ENCODE measurements around the gene PATL2. TPM values are rescaled to one million over a fixed set of nuclear protein-coding genes. Genes with fewer than 3 reads are reported as not detected.
"Not testable (repeated sequence)": the region's sequence is repeated elsewhere in the genome, so short reads cannot be mapped to it uniquely, and the experiment has no call there.

Gene PATL2
- total RNA-seq, 1 experiment from 2014 or later, result 1.2 TPM

GRCh38 chr15:44722011-44722410 is 10.9 kb upstream of the PATL2 start:
- ChIA-PET CTCF (no interaction called here), POLR2A (ENCODE audit: low non-redundant PET) (interaction anchor here (0.7 kb wide), 1 partner anchor 10 kb away, joined by 5 read pairs; the partner anchor contains the start of gene B2M)
- no peak for DNase-seq (ENCODE audit: low spot score)
- Histone ChIP-seq H3K9me3 (ENCODE audit: low read depth, low read length, poor library complexity, severe bottlenecking) (no peaks in the 10 kb centered on the region), H3K36me3 (ENCODE audit: insufficient read depth, low read length, poor library complexity, severe bottlenecking) (peaks cover 21% of the 10 kb centered on the region), H3K4me3 (ENCODE audit: low read depth, low read length, poor library complexity, severe bottlenecking) (no peak overlapping the region), H3K27ac (ENCODE audit: low read depth, low read length, poor library complexity, severe bottlenecking) (peak overlapping the region; percentile 18), H3K27me3 (replicated peaks; ENCODE audit: insufficient read depth, low read depth, low read length, poor library complexity) (no peaks in the 10 kb centered on the region), H3K4me1 (ENCODE audit: insufficient read depth, low read length, poor library complexity, severe bottlenecking) (peaks cover 23% of the 10 kb centered on the region)
- BruUV-seq (replicated peaks), result no TSS peak
- intact Hi-C loops (cut with micrococcal nuclease; ENCODE audit: unreplicated experiment), result loop anchor here (10.0 kb wide), 2 partner anchors 297 to 303 kb away; partner anchors contain the start of genes CTDSPL2 and SORD
- TF ChIP-seq EZH2 (IDR thresholded peaks at IDR 0.05; ENCODE audit: borderline replicate concordance, low read depth, low read length, poor library complexity, severe bottlenecking), result no peak
- no peak for TF ChIP-seq CTCF (conservative IDR thresholded peaks at IDR 0.05; ENCODE audit: low read depth, low read length)

- Histone ChIP-seq H3K36me3 (ENCODE audit: insufficient read depth, low read length, poor library complexity, severe bottlenecking) (peaks cover 35% of the 10 kb centered on the region), H3K4me3 (ENCODE audit: low read depth, low read length, poor library complexity, severe bottlenecking) (no peak overlapping the region), H3K4me1 (ENCODE audit: insufficient read depth, low read length, poor library complexity, severe bottlenecking) (peaks cover 15% of the 10 kb centered on the region), H3K9me3 (ENCODE audit: low read depth, low read length, poor library complexity, severe bottlenecking) (no peaks in the 10 kb centered on the region), H3K27me3 (replicated peaks; ENCODE audit: insufficient read depth, low read depth, low read length, poor library complexity) (no peaks in the 10 kb centered on the region), H3K27ac (ENCODE audit: low read depth, low read length, poor library complexity, severe bottlenecking) (no peak overlapping the region)
- DNase-seq (ENCODE audit: low spot score), result no peak
- ChIA-PET CTCF (no interaction called here), POLR2A (ENCODE audit: low non-redundant PET) (interaction anchor here (0.6 kb wide), 1 partner anchor 698 kb away, joined by 4 read pairs; no protein-coding TSS in a partner anchor)
- no TSS peak for BruUV-seq (replicated peaks)
- intact Hi-C loops (cut with micrococcal nuclease; ENCODE audit: unreplicated experiment), result loop anchor here (10.0 kb wide), 2 partner anchors 296 to 304 kb away; partner anchors contain the start of genes CTDSPL2 and SORD
- TF ChIP-seq CTCF (conservative IDR thresholded peaks at IDR 0.05; ENCODE audit: low read depth, low read length) (no peak), EZH2 (IDR thresholded peaks at IDR 0.05; ENCODE audit: borderline replicate concordance, low read depth, low read length, poor library complexity, severe bottlenecking) (no peak)
Observed at GRCh38 chr15:44720460-44721176, 9.5 kb upstream of the PATL2 start.

GRCh38 chr15:44720000-44720435 is 8.9 kb upstream of the PATL2 start:
- intact Hi-C loops (cut with micrococcal nuclease; ENCODE audit: unreplicated experiment), result loop anchor here (10.0 kb wide), 2 partner anchors 295 to 305 kb away; partner anchors contain the start of genes CTDSPL2 and SORD
- CTCF ChIA-PET, result not testable (repeated sequence)

More at GRCh38 chr15:44720000-44720435, 8.9 kb upstream of the PATL2 start:
- H3K9me3 ChIP-seq (ENCODE audit: low read depth, low read length, poor library complexity, severe bottlenecking); BruUV-seq (replicated peaks); POLR2A ChIA-PET (ENCODE audit: low non-redundant PET); H3K27ac ChIP-seq (ENCODE audit: low read depth, low read length, poor library complexity, severe bottlenecking); H3K27me3 ChIP-seq (replicated peaks; ENCODE audit: insufficient read depth, low read depth, low read length, poor library complexity); H3K4me3 ChIP-seq (ENCODE audit: low read depth, low read length, poor library complexity, severe bottlenecking); DNase-seq (ENCODE audit: low spot score): not testable (repeated sequence)
- peaks cover 41% of the 10 kb centered on the region for H3K36me3 ChIP-seq (ENCODE audit: insufficient read depth, low read length, poor library complexity, severe bottlenecking)
- peaks cover 16% of the 10 kb centered on the region for H3K4me1 ChIP-seq (ENCODE audit: insufficient read depth, low read length, poor library complexity, severe bottlenecking)
